NCI-H2107 (cell line): ENCODE measurements around the gene B4GALT6.

Source experiments
- DNase-seq: peaks from one replicate; lab custom pipeline; 2025; lab: John Stamatoyannopoulos, UW

Gene B4GALT6

DNA sequence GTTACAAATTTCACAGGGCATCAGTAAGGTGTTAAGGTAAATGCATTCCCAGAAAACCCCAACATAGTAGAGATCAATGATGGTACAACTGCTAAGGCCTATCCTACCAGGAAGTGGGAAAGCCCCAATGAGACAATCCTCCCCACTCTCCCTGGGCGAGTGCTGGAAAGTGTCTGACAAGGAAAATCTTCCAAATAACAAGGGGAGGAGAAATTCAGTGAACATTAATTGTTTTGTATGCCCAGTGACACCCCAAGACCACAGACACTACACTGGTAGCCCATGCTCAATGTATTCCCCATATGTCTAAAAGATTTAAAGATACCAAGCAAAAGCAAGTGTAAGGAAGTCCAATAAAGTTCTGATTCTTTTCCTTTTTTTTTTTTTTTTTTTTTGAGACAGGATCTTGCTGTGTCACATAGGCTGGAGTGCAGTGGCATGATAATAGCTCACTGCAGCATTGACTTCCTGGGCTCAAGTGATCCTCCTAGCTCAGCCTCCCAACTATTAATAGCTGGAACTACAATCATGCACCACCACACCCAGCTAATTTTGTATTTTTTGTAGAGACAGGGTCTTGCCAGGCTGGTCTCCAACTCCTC is 24.7 kb downstream of the B4GALT6 start:
- no peak for DNase-seq

DNA sequence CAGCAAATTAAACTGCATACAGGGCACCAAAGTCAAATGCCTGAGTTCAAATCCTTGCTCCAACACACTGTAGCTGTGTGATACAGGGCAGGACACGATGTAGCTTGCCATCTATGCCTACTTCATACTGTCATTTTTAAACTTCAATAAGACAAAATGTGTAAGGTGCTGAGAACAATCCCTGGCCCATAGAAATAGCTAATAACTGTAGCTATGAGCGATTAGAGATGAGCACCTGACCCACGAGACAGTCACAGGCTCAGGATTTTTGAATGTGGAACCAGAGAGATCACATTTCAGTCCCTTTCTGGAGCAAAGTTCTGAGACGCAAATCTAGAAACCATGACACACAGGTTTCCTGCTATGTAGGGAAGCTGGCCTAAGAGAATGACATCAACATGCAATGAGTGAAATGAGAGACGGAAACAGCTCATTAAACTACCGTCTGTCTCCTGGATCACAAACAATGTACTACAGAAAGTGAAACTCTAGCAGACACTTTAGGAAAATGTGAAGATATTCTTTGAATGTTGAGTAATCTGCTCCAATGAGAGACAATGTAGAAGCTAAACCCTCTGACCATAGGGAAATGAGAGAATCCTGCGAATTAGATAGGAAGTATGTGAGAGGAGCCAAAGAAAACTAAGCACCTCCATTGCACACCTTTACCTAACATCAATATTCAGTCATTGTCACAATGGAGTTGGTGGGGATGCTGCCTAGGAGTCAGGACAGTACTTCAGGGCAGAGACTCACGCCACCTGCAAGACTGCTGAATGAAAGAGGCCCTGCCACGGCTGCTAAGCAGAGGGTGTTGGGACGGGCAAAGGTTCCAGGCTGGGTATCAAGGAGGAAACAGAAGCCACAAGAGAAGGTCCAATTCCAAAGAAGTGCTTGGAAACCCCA is 25.5 kb downstream of the B4GALT6 start:
- no peak for DNase-seq

DNA sequence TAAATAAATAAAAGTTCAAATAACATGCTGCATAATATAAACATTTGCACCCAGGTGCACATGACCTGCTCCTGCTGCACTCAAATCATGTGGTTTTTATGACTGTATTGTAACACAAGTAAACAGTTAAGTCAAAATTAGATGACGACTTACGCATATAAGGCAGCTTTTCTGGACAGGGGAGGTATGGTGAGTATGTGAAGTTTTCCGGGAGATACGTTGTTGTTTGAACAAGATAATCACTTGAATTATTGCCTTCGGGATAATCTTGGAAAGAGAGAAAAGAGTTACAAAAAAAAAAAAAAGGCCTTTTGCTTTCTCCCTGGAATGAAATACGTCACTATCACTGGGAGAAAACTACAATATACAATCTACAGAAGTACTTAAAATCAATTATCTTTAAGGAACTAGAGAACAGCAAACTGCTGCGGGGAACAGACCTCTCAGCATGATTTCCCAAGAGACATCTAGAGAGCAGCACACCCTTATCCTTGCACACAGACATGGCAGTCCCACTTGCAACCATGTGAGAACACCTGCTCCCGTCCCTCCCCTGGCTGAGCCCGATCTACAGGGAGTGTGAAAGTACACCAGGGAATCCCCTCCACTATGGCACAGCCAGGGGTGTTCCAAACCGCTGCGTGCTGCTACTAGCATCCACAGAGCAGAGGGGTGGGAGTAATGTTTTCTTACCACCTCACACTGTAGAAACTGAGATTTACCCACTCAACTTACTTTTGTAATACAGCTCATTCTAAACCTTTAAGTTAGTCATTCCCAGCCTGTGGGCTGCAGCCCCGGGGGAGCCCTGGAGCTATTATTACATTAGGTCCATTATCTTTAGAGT is 26.3 kb downstream of the B4GALT6 start:
- peak; percentile 3 for DNase-seq

DNA sequence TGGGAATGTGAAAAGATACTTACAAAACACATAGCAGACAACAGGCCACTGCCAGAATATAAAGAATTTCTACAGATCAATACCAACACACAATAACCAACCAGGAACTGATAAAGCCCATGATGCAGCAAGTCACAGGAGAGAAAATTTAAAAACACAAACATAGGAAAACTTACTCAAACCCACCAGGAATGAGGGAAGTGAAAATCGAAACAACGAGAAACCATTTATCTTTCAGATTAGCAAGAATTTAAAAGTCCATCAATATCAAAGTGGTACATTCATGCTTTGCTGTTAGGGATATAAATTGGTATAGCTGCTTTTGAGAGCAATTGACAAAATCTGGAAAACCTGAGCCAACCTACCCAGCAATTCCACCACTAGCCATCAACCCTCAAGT is 27.6 kb downstream of the B4GALT6 start:
- DNase-seq = no peak

DNA sequence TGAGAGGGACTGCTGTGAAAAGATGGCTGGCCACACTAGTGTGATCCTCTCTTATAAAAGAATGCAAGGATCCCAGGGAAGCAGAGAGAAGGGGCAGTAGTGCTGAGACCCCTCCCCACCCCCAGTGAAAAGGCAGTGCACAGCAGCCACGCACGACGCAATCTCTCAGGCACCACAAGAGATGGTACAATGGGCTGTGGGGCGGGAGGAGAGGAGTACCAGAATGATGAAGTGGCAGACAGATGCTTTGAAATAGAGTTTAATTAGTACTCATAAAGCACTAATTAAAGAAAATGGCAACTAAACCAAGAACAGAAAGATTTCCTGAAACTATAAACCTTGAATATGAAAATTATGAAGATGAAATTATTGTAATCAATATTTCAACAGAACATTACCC is 29.0 kb downstream of the B4GALT6 start:
- DNase-seq = no peak

DNA sequence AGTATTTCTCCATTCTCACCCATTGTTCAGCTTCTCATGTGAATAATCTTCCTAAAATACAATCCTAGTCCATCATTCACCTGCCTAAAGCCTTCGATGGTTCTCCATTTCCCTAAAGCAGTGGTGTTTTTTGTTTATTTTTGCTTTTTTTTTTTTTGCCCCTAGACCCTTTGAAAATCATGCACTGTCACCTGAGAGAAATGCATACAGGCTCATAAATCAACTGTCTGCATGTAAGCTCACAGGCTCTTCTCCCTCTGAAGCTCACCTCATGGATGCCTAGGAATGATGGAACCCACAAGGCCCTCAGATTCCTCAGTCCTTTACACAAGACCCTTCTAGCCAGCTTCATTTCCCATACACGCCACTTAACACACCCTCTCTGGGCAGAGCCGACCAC is 31.5 kb downstream of the B4GALT6 start:
- no peak for DNase-seq

DNA sequence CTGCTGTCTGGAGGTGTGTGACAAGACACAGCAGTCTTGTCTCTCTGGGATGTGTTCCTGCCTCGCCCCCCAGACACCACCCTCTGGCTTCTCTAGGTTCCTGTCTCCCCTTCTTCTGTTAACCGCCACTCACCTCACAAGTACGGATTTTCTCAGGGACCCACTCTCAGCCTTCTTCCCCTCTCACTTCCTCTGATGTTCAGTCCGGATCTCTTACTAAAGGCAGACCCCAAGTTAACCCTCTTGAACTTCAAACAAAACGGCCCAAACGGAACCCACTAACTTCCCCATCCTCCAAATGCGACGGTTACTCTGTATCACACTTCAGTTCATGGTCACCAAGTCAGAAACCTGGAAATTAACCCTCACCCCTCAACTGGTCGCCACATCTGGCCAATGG is 32.0 kb downstream of the B4GALT6 start:
- DNase-seq = no peak

DNA sequence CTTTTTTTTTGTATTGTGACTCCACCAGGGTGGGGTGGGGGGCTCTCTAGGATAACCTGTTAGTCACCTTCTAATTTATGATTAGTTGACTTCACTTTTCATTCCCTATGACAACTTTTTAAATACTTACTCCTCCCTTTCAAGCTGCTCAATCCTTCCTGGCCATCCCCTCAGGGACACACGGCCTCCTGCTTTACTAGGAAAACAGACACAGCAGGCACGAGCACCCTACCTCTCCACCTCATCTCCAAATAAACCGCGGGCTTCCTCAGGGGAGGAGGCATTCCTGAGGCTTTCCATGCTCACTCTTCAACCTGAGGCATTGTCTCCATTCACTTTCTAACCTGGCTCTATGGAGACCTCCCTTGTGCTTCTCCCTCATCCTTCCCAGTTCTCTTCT is 33.0 kb downstream of the B4GALT6 start:
- DNase-seq = no peak

DNA sequence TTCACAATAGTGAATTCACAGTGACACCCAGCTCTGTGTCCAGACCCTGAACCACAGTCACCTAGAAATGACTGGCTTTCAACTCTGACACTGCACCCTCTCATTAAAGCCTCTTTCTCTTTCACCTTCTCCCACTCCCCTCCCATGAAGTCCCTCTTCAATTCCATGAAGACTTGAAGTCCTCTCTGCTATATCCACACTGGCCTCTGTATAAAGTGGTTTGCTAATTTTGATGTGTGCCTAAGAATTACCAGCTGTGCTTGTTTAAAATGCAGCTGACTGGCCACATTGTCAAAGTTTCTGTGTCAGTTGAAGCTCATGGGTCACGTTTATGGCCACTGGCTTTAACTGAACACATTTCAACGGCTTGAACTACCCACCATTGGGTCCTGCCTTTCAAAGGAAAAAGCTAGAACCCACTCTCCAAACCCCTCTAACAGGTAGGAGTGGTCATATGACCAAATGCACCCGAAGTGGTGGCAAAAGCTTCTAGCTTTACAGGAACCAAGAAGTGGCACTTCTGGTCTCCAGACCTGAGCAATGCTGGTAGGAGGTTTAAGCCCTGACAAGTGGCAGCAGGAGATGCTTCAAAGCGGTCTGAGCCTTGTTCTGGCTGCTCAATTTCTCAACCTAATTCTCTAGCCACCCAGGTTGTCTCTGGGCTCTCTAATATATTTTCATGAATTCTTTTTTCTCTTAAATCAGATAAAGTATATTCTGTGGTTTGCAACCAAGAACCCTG is 34.2 kb downstream of the B4GALT6 start:
- no peak for DNase-seq

DNA sequence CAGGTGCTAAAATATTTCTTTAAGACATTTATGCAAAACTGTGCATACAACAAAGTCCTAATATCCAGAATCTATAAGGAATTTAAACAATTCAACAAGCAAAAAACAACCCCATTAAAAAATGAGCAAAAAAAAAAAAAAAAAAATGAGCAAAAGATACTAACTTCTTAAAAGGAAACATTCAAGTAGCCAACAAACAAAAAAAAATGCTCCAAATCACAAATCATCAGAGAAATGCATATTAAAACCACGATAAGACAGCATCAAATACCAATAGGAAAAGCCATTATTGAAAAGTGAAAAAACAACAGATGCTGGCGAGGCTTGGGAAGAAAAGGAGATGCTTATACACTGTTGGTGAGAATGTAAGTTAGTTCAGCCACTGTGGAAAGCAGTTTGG is 34.9 kb downstream of the B4GALT6 start:
- no peak for DNase-seq

DNA sequence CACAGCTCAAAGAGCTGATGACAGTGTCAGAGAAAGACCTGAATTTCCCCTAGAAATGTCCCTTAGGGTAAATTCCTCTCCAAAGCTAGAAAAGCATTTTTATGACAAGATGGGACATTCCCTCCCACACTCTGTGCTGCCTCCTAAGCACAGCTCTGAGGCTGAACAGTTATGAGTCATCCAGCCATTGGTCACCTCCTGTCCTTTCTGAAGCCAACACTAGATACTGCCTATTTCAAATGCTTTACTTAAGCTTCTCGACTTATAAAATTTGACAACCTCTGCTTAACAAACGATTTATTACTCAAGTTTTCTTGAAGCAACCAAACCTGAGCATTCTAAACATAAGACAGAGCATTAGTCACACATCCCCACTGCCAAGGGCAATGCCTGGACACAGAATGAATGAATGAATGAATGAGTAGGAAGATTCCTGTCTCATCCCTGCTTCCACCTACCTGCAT is 35.4 kb downstream of the B4GALT6 start:
- DNase-seq = no peak

DNA sequence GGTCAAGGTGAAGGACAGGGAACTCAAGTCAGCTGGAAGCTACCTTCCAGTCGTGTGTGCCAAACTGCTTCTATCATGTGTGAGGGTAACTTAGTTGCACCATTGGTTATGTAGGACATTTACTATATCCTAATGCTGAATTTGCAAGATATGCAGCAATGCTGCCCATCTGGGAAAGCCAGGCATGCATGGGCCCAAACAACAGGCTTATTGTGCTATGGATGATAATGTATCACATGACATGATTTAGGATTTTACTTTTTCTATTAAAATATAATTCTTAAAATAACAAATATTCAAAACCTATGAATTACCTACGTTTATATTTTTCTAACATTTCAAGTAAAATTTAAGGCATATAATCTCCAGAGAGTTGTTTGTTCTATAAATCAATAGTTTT is 35.9 kb downstream of the B4GALT6 start:
- no peak for DNase-seq

DNA sequence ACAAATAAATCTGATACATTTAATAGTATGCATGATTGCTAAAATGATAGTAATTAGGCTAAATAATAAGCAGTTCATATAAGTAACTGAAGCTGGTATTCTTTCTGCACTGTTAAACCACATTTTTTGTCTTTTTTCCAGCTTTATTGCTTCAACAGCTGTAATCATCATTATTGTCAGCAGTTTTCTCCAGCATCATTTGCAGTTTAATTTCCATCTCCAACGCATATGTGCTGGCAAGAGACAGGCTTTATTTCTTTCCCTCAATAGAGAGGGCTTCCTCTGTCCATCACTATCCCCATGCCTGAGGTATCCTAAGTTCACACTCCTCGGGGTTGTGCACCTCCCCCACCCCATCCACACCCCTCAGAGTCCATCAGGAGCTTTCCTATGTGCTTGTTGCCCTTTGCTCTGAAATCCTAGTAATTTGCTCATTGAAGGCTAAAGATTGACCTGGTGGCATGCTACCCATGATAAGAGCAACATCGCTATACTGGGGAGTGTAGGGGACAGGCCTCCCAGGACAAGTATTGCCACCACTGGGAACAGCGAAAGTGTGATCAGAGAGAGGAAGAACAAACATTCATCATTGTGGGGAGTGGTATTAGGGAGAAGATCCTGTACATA is 37.1 kb downstream of the B4GALT6 start:
- DNase-seq = no peak

DNA sequence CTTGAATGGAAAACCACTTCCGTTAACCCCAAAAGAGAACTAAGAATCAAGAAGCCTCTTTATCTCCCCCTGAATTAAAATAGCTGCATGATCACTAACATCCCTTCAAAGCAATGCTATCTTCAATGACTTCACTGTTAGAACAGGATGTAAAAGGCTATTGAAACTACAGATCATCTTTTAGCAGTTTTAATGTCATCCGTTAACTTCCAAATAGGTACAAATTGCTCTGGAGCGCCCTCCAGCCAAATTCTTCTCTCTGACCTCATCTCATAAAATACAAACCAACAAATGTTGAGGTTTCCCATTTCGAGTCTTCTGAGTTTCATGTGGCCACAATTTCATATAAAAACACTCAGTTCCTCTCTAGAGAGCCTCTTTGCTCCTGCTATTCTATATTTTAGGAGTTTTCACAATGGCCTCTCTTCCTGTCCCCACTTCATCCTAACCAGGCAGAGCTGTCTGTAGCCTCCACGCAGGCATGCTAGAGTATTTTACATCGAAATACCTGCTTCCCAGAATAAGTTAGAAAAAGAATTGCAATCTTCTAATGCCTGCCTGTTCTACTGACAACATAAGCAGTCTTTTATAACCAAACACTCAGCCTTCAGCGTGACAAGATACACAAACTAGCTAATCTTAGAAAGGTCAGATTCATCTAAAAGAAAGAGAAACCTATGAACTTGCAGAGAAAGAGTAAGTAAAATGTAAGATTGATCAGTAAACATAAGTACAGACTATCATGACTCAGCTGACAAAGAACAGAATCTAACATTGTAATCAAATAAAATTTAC is 37.9 kb downstream of the B4GALT6 start:
- DNase-seq = no peak

DNA sequence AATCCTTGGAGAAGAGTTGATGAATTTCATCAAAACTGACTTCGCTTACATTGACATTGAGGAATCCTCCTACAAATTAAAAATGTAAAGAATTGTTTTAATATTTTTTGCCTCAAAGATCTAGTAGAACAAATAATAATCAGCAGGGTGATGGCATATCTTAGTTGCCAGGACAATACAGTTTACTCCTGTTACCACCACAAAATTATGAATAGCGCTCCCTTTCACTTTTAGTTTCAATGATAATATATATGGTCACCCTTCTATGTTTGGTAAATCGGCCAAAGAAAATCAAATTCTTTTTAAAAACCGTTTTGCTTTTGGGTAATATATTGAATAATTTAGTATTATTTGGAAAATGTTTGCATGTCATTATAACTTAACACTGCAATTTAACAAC is 39.0 kb downstream of the B4GALT6 start:
- no peak for DNase-seq

DNA sequence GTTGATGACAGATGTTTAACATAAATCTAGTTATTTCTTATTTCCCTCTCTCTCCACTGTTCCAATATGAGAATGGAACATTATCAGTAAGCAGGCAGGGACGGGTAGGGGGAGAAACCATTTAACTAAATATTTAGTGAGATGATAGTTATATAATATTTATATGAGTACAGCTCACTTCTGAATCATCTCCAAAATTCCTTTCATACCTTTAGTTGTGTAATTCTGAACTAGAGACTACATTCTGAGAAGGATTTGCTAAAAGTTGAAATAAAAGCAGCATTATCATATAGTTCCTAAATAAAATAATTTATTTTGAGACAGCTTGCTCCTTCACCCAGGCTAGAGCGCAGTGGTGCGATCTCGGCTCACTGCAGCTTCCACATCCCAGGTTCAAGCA is 41.4 kb downstream of the B4GALT6 start:
- DNase-seq = no peak

DNA sequence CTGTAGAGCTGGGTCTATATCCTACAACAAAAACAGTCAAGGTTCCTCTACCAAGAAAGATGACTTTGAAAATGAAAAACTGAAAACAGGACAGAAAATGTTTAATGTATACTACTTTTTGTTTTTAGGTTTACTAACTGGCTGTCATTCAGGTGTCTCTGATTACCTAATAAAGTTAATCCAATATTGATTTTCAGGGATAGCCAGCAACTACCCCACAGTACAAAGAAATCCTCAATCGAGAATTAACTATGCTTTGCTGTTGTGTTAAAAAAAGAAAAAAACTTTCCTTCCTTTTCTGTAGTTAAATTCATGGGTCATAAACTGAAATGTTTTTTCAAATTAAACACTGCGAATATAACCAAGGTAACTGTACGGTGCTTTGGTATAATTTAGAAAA is 46.9 kb downstream of the B4GALT6 start:
- no peak for DNase-seq

DNA sequence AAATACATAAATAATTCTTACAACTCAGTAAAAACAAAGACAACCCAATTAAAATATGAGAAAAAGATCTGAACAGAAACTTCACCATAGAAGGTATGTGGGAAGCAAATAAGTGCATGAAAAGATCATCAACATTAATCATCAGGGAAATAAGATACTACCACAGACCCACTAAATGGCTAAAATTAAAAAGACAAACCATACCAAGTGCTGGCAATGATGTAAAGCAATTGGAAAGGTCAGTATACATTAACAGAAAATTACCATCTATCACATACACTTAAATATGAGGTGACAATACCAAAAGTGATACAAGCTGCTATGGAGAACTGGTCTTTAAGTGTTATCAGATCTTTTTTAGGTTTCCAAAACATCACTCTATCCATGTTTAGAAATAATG is 48.0 kb downstream of the B4GALT6 start:
- no peak for DNase-seq

DNA sequence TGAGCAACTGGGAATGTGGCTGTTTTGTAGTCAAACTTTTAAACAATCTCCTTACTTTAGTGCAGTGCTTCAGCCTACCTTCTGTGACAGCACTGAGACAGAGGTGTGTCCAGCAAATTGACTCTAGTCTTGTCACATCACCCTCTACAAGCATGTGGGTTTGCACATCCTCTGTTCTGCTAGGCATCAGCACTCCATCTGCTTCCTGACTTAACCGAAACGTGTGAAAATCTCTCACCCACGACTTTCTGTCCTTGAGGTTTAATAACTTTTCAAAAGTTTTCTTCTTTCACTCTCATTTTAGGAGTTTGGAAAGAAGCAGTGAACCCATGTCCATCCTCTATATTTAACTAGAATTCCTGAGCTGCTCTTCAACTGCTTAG is 50.1 kb downstream of the B4GALT6 start:
- no peak for DNase-seq

DNA sequence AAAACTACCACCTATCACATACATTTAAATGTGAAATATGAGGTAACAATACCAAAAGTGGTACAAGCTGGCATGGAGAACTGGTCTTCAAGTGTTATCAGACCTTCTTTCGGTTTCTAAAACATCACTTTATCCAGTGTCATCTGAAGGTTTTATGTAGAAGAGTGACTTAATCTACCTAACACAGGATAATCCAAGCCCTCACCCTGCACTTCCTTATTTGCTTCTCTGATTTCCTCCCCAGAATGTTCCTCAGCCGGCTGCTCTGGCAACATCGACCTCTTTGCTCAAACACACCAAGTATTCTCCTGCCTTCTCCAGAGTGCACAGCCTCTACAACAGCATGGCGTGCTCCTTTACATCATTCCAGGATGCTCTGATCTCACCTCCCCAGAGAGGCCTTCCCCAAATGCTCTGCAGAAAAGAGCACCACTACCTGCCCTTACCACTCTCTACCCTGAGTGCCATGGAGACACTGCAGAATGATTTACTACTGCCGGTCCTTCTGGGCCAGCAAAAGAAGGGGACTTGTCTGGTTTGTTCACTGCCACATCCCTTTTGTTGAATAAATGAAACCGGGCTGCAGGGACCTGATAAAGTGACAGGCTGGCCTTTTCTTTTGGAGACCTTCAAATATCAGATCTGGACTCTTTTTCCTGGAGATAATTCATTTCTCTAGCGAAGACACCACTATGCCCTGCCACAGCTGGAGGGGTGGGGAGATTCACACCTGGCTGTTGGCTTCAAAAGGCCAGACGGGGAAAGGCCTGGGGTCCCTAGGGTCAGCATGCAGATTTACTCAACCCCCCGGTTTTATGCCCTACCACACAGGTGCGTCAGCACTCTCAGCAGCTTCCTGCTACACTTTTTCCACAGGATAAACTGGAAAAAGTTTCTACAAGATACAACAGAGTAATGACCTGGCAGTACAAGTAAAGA is 50.7 kb downstream of the B4GALT6 start:
- DNase-seq = no peak
